A549 (cell line): ENCODE results near the gene VPS26A.

ENCODE experiments used
- CHD2 ChIP-seq: fragments of 150-350 bp; IDR thresholded peaks from 2 replicates; pipeline ENCODE4 v1.6.1; 2014; ENCODE audit warnings: low read length; ENCODE audit not compliant: partially characterized antibody
- CHD4 ChIP-seq: fragments of 200-600 bp; sonication (generic); IDR thresholded peaks from 2 replicates; pipeline ENCODE4 v1.6.1; 2016; ENCODE audit warnings: antibody characterized with exemption, mild to moderate bottlenecking, borderline replicate concordance
- CTCF ChIP-seq: fragments of >200 bp; sonication (Bioruptor Twin); formaldehyde crosslinking; IDR thresholded peaks from 3 replicates; pipeline ENCODE4 v1.5.1; 2016
- ELK1 ChIP-seq: fragments of 150-350 bp; IDR thresholded peaks from 2 replicates; pipeline ENCODE4 v1.6.1; 2014; ENCODE audit warnings: low read depth, mild to moderate bottlenecking, low read length
- GATA3 ChIP-seq: IDR thresholded peaks from 2 replicates; pipeline ENCODE4 v1.6.1; 2012; ENCODE audit warnings: borderline replicate concordance
- HDAC2 ChIP-seq: fragments of 200-600 bp; sonication (generic); IDR thresholded peaks from 2 replicates; pipeline ENCODE4 v1.6.1; 2016
- MYC ChIP-seq: IDR thresholded peaks from 2 replicates; pipeline ENCODE4 v1.6.1; 2012; ENCODE audit warnings: mild to moderate bottlenecking, inconsistent platforms, low read length, improper control_type of control experiment, borderline replicate concordance
- POLR2A ChIP-seq: IDR thresholded peaks from 2 replicates; pipeline ENCODE4 v1.6.1; 2012; ENCODE audit warnings: mild to moderate bottlenecking, low read length
- POLR2AphosphoS2 ChIP-seq: conservative IDR thresholded peaks from 2 replicates; pipeline ENCODE4 v1.6.1; 2012; ENCODE audit warnings: low read length, improper control_type of control experiment, inconsistent platforms
- RAD21 ChIP-seq, 2 experiments: fragments of >200 bp in 1 of 2; sonication (Bioruptor Twin) in 1 of 2; formaldehyde crosslinking in 1 of 2; IDR thresholded peaks in 1 of 2; conservative IDR thresholded peaks in 1 of 2; 2 replicates in 1 of 2; 3 replicates in 1 of 2; pipeline ENCODE4 v1.6.1; 2012 to 2018; ENCODE audit warnings: inconsistent platforms in 1 of 2
- SMC3 ChIP-seq: fragments of >200 bp; sonication (Bioruptor Twin); formaldehyde crosslinking; IDR thresholded peaks from 3 replicates; pipeline ENCODE4 v1.6.1; 2018; ENCODE audit warnings: inconsistent platforms
- TF ChIP-seq, protein P1 (sequence below): fragments of 200-600 bp; sonication (generic); IDR thresholded peaks from 2 replicates; pipeline ENCODE4 v1.6.1; 2016; ENCODE audit warnings: antibody characterized with exemption, mild to moderate bottlenecking, moderate library complexity
- TF ChIP-seq, protein P2 (sequence below): fragments of 450-650 bp; IDR thresholded peaks from 2 replicates; pipeline ENCODE4 v1.6.1; 2014; ENCODE audit warnings: antibody characterized with exemption

DNA sequence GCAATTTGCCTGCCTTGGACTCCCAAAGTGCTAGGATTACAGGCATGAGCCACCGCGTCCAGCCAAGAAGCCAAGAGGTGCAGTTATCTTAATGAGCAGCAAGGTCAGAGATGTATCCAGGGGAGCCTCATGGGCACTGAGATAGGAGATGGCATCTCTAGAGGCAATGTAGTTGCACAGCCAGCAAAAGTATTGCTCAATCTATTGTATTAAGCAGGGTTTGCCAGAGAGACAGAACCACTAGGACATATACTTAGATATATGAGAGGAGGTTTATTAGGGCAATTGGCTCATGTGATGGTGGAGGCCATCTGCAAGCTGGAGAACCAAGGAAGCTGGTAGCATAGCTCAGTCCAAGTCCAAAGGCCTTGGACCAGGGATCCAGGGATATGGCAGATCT lies 16.3 kb upstream of the VPS26A start:
- TF ChIP-seq CTCF (no peak), POLR2A (no peak), GATA3 (no peak), POLR2AphosphoS2 (no peak), RAD21 (conservative IDR thresholded peaks at IDR 0.05 in 1 of 2, IDR thresholded peaks at IDR 0.05 in 1 of 2) (no peak), MYC (no peak), SMC3 (no peak), HDAC2 (no peak), CHD4 (no peak), CHD2 (no peak), ELK1 (no peak)
- TF ChIP-seq, protein P1, sequence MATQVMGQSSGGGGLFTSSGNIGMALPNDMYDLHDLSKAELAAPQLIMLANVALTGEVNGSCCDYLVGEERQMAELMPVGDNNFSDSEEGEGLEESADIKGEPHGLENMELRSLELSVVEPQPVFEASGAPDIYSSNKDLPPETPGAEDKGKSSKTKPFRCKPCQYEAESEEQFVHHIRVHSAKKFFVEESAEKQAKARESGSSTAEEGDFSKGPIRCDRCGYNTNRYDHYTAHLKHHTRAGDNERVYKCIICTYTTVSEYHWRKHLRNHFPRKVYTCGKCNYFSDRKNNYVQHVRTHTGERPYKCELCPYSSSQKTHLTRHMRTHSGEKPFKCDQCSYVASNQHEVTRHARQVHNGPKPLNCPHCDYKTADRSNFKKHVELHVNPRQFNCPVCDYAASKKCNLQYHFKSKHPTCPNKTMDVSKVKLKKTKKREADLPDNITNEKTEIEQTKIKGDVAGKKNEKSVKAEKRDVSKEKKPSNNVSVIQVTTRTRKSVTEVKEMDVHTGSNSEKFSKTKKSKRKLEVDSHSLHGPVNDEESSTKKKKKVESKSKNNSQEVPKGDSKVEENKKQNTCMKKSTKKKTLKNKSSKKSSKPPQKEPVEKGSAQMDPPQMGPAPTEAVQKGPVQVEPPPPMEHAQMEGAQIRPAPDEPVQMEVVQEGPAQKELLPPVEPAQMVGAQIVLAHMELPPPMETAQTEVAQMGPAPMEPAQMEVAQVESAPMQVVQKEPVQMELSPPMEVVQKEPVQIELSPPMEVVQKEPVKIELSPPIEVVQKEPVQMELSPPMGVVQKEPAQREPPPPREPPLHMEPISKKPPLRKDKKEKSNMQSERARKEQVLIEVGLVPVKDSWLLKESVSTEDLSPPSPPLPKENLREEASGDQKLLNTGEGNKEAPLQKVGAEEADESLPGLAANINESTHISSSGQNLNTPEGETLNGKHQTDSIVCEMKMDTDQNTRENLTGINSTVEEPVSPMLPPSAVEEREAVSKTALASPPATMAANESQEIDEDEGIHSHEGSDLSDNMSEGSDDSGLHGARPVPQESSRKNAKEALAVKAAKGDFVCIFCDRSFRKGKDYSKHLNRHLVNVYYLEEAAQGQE = no peak
- TF ChIP-seq, protein P2, sequence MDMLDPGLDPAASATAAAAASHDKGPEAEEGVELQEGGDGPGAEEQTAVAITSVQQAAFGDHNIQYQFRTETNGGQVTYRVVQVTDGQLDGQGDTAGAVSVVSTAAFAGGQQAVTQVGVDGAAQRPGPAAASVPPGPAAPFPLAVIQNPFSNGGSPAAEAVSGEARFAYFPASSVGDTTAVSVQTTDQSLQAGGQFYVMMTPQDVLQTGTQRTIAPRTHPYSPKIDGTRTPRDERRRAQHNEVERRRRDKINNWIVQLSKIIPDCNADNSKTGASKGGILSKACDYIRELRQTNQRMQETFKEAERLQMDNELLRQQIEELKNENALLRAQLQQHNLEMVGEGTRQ = no peak
